HG02623 (cell line): ENCODE measurements around the gene UVSSA.

ENCODE experiments used
- ATAC-seq: cut with Tn5 transposase; IDR thresholded peaks from one replicate; pipeline ENCODE4 v1.9.1; 2021; ENCODE audit warnings: moderate library complexity; ENCODE audit not compliant: unreplicated experiment

UVSSA gene

GRCh38 chr4:1345903-1346780 lies 866 bp upstream of the UVSSA start:
- no peak for ATAC-seq

GRCh38 chr4:1347410-1347864 lies 429 bp downstream of the UVSSA start:
- ATAC-seq: peak; percentile 20

- ATAC-seq: no peak
These were observed 1.1 kb downstream of the UVSSA start for GRCh38 chr4:1348014-1348513.

- ATAC-seq: no peak
These were observed 1.7 kb downstream of the UVSSA start for GRCh38 chr4:1348746-1349145.

- no peak for ATAC-seq
These were observed 2.6 kb downstream of the UVSSA start for GRCh38 chr4:1349359-1350168.

- ATAC-seq: no peak
These were observed 3.1 kb downstream of the UVSSA start for GRCh38 chr4:1350169-1350520.

GRCh38 chr4:1351854-1352566 lies 5.0 kb downstream of the UVSSA start:
- ATAC-seq: no peak

GRCh38 chr4:1352567-1352900 lies 5.5 kb downstream of the UVSSA start:
- no peak for ATAC-seq

- ATAC-seq: no peak
These were observed 6.4 kb downstream of the UVSSA start for GRCh38 chr4:1353186-1354055.

GRCh38 chr4:1354136-1354982 lies 7.4 kb downstream of the UVSSA start:
- ATAC-seq: no peak

GRCh38 chr4:1354983-1355275 lies 7.9 kb downstream of the UVSSA start:
- ATAC-seq: no peak

- no peak for ATAC-seq
These were observed 8.4 kb downstream of the UVSSA start for GRCh38 chr4:1355378-1355777.

- ATAC-seq: no peak
These were observed 9.4 kb downstream of the UVSSA start for GRCh38 chr4:1356181-1356998.

GRCh38 chr4:1357356-1358248 lies 10.6 kb downstream of the UVSSA start:
- no peak for ATAC-seq

- ATAC-seq: no peak
These were observed 11.6 kb downstream of the UVSSA start for GRCh38 chr4:1358421-1359143.

- ATAC-seq: no peak
These were observed 12.1 kb downstream of the UVSSA start for GRCh38 chr4:1359144-1359501.

GRCh38 chr4:1359976-1360375 lies 13.0 kb downstream of the UVSSA start:
- no peak for ATAC-seq
